ENCODE measurements around the gene RPS25.
"Not testable (repeated sequence)": the region's sequence is repeated elsewhere in the genome, so short reads cannot be mapped to it uniquely, and the experiment has no call there.

The RPS25 gene

GRCh38 chr11:119025099-119025473 lies 6.9 kb upstream of the RPS25 start:
- peak overlapping the region in 1 of 2 donors; percentile 63 for H3K27ac ChIP-seq
- no peak for TF ChIP-seq CTCF (IDR thresholded peaks at IDR 0.05)
- DNase-seq (ENCODE audit: low spot score): no peak
- no peak overlapping the region for H3K4me3 ChIP-seq

GRCh38 chr11:119024430-119025098 lies 6.4 kb upstream of the RPS25 start:
- Histone ChIP-seq H3K27ac (peak overlapping the region in 1 of 2 donors; percentile 63), H3K4me3 (no peak overlapping the region)
- TF ChIP-seq CTCF (IDR thresholded peaks at IDR 0.05): no peak
- DNase-seq (ENCODE audit: low spot score): no peak

GRCh38 chr11:119023741-119024140 lies 5.6 kb upstream of the RPS25 start:
- H3K4me3 ChIP-seq: no peak overlapping the region
- no peak for TF ChIP-seq CTCF (IDR thresholded peaks at IDR 0.05)
- no peak overlapping the region for H3K27ac ChIP-seq
- no peak for DNase-seq (ENCODE audit: low spot score)

- no peak for DNase-seq (ENCODE audit: low spot score)
- no peak overlapping the region for H3K27ac ChIP-seq
- no peak overlapping the region for H3K4me3 ChIP-seq
- no peak for TF ChIP-seq CTCF (IDR thresholded peaks at IDR 0.05)
Observed at GRCh38 chr11:119021631-119022030, 3.5 kb upstream of the RPS25 start.

GRCh38 chr11:119019996-119020395 lies 1.9 kb upstream of the RPS25 start:
- H3K4me3 ChIP-seq: peak overlapping the region; percentile 90
- no peak for TF ChIP-seq CTCF (IDR thresholded peaks at IDR 0.05)
- H3K27ac ChIP-seq: no peak overlapping the region
- DNase-seq (ENCODE audit: low spot score): no peak

- not testable (repeated sequence) for DNase-seq (ENCODE audit: low spot score)
- Histone ChIP-seq H3K27ac (peak overlapping the region; percentile 96 to 99), H3K4me3 (peak overlapping the region; percentile 90)
Observed at GRCh38 chr11:119017377-119017776, 766 bp downstream of the RPS25 start.

- H3K27ac ChIP-seq: peak overlapping the region in 1 of 2 donors; percentile 96
- no peak for TF ChIP-seq CTCF (IDR thresholded peaks at IDR 0.05)
- H3K4me3 ChIP-seq: peak overlapping the region; percentile 90
- no peak for DNase-seq (ENCODE audit: low spot score)
Observed at GRCh38 chr11:119016216-119017009, 1.7 kb downstream of the RPS25 start.
